ENCODE measurements around the gene PFKM.
A peak's percentile ranks its signal among the peaks of the same experiment; 100 is the strongest.

Gene PFKM

GRCh38 chr12:48183091-48183875 is 64.1 kb downstream of the PFKM start, which contains the start of gene CCDC184:
CCDC184 (plus strand) TSS chr12:48183644; CDS start chr12:48184123, 479 bp downstream.
- H3K9ac ChIP-seq: peak within 1 kb of the TSS; percentile 58; the same call in 1 of the 2 replicates
- TF ChIP-seq Cebpa-rat (IDR thresholded peaks at IDR 0.05): no peak

GRCh38 chr12:48183876-48184548 is 64.8 kb downstream of the PFKM start:
- Histone ChIP-seq H3K4me1 (peaks cover 46% of the 10 kb centered on the region), H3K4me2 (peak overlapping the region; percentile 92), H3K27ac (no peak overlapping the region), H3K4me3 (peak overlapping the region; percentile 84), H3K36me3 (no peaks in the 10 kb centered on the region), H3K9ac (peak overlapping the region; percentile 58; the same call in 1 of the 2 replicates), H3K9me3 (no peaks in the 10 kb centered on the region), H4K20me1 (no peaks in the 10 kb centered on the region), H3K27me3 (peaks cover 31% of the 10 kb centered on the region)
- TF ChIP-seq Cebpa-rat (IDR thresholded peaks at IDR 0.05): no peak

More at GRCh38 chr12:48183091-48183875, 64.1 kb downstream of the PFKM start, which contains the start of gene CCDC184:
- H3K36me3 ChIP-seq: no peaks in the 10 kb centered on the region
- H3K4me2 ChIP-seq: peak within 1 kb of the TSS; percentile 92
- no peak within 1 kb of the TSS for H3K27ac ChIP-seq
- no peaks in the 10 kb centered on the region for H3K9me3 ChIP-seq
- no peaks in the 10 kb centered on the region for H4K20me1 ChIP-seq
- H3K4me1 ChIP-seq: peaks cover 46% of the 10 kb centered on the region
- H3K27me3 ChIP-seq: peaks cover 31% of the 10 kb centered on the region
- H3K4me3 ChIP-seq: peak within 1 kb of the TSS; percentile 84

GRCh38 chr12:48184549-48184922 is 65.4 kb downstream of the PFKM start:
- no peak for TF ChIP-seq Cebpa-rat (IDR thresholded peaks at IDR 0.05)
- H3K9ac ChIP-seq: no peak overlapping the region
- H3K27me3 ChIP-seq: peaks cover 31% of the 10 kb centered on the region
- no peaks in the 10 kb centered on the region for H3K9me3 ChIP-seq
- H3K4me3 ChIP-seq: peak overlapping the region; percentile 84
- H3K4me2 ChIP-seq: peak overlapping the region; percentile 92
- no peaks in the 10 kb centered on the region for H4K20me1 ChIP-seq
- H3K36me3 ChIP-seq: no peaks in the 10 kb centered on the region
- H3K27ac ChIP-seq: no peak overlapping the region
- H3K4me1 ChIP-seq: peaks cover 46% of the 10 kb centered on the region

GRCh38 chr12:48185181-48185919 is 66.2 kb downstream of the PFKM start:
- Histone ChIP-seq H3K27me3 (peaks cover 31% of the 10 kb centered on the region), H3K36me3 (no peaks in the 10 kb centered on the region), H4K20me1 (no peaks in the 10 kb centered on the region), H3K27ac (no peak overlapping the region), H3K9me3 (no peaks in the 10 kb centered on the region), H3K9ac (no peak overlapping the region), H3K4me2 (peak overlapping the region; percentile 92), H3K4me3 (no peak overlapping the region), H3K4me1 (peaks cover 46% of the 10 kb centered on the region)
- TF ChIP-seq Cebpa-rat (IDR thresholded peaks at IDR 0.05): no peak

GRCh38 chr12:48187916-48188695 is 68.9 kb downstream of the PFKM start:
- H3K4me1 ChIP-seq: peaks cover 38% of the 10 kb centered on the region
- H4K20me1 ChIP-seq: no peaks in the 10 kb centered on the region
- H3K27ac ChIP-seq: no peak overlapping the region
- no peak for TF ChIP-seq Cebpa-rat (IDR thresholded peaks at IDR 0.05)
- H3K27me3 ChIP-seq: peaks cover 29% of the 10 kb centered on the region
- H3K4me2 ChIP-seq: no peak overlapping the region
- H3K4me3 ChIP-seq: no peak overlapping the region
- H3K36me3 ChIP-seq: no peaks in the 10 kb centered on the region
- H3K9me3 ChIP-seq: no peaks in the 10 kb centered on the region
- H3K9ac ChIP-seq: no peak overlapping the region

GRCh38 chr12:48189331-48190125 is 70.4 kb downstream of the PFKM start:
- Histone ChIP-seq H3K9me3 (no peaks in the 10 kb centered on the region), H3K4me2 (no peak overlapping the region), H4K20me1 (no peaks in the 10 kb centered on the region), H3K27me3 (peaks cover 15% of the 10 kb centered on the region), H3K36me3 (no peaks in the 10 kb centered on the region), H3K9ac (no peak overlapping the region), H3K4me1 (peaks cover 33% of the 10 kb centered on the region), H3K27ac (no peak overlapping the region), H3K4me3 (no peak overlapping the region)
- no peak for TF ChIP-seq Cebpa-rat (IDR thresholded peaks at IDR 0.05)

- no peak for TF ChIP-seq Cebpa-rat (IDR thresholded peaks at IDR 0.05)
- Histone ChIP-seq H3K36me3 (no peaks in the 10 kb centered on the region), H4K20me1 (no peaks in the 10 kb centered on the region), H3K9ac (no peak overlapping the region), H3K27ac (no peak overlapping the region), H3K27me3 (no peaks in the 10 kb centered on the region), H3K4me2 (no peak overlapping the region), H3K4me1 (peaks cover 17% of the 10 kb centered on the region), H3K4me3 (no peak overlapping the region), H3K9me3 (no peaks in the 10 kb centered on the region)
Observed at GRCh38 chr12:48191096-48191495, 71.9 kb downstream of the PFKM start.

GRCh38 chr12:48192861-48193260 is 73.7 kb downstream of the PFKM start:
- Histone ChIP-seq H3K9me3 (no peaks in the 10 kb centered on the region), H3K4me2 (no peak overlapping the region), H3K27ac (no peak overlapping the region), H3K9ac (no peak overlapping the region), H3K27me3 (no peaks in the 10 kb centered on the region), H4K20me1 (no peaks in the 10 kb centered on the region), H3K4me1 (peaks cover 16% of the 10 kb centered on the region), H3K4me3 (no peak overlapping the region), H3K36me3 (no peaks in the 10 kb centered on the region)
- no peak for TF ChIP-seq Cebpa-rat (IDR thresholded peaks at IDR 0.05)

Measured in BLaER1 (cell line).